Subcutaneous abdominal adipose tissue (tissue), 5 donors: ENCODE data around the gene MIOX.

ENCODE experiments used
- H3K27ac ChIP-seq: one replicate; pipeline ENCODE4 v1.7.0; 2013; ENCODE audit warnings: low read depth, mild to moderate bottlenecking, inconsistent platforms, low read length, moderate library complexity
- H3K27me3 ChIP-seq, 5 donors: one replicate each; pipeline ENCODE4 v1.7.0; 2013; ENCODE audit warnings: low read length in 5 of 5, inconsistent platforms in 1 of 5; ENCODE audit not compliant: control insufficient read depth in 5 of 5, insufficient read depth in 4 of 5
- H3K36me3 ChIP-seq, 5 donors: one replicate each; pipeline ENCODE4 v1.7.0; 2013; ENCODE audit warnings: low read length in 5 of 5; ENCODE audit not compliant: control insufficient read depth in 5 of 5, insufficient read depth in 5 of 5
- H3K4me1 ChIP-seq, 5 donors: one replicate each; pipeline ENCODE4 v1.7.0; 2013; ENCODE audit warnings: low read length in 5 of 5, mild to moderate bottlenecking in 3 of 5, moderate library complexity in 1 of 5; ENCODE audit not compliant: control insufficient read depth in 5 of 5, insufficient read depth in 5 of 5
- H3K4me3 ChIP-seq, 5 donors: one replicate each; pipeline ENCODE4 v1.7.0; 2013; ENCODE audit warnings: low read length in 5 of 5, low read depth in 1 of 5
- H3K9ac ChIP-seq, 5 donors: one replicate each; pipeline ENCODE4 v1.7.0; 2013; ENCODE audit warnings: low read length in 5 of 5, mild to moderate bottlenecking in 4 of 5, moderate library complexity in 3 of 5
- H3K9me3 ChIP-seq, 5 donors: one replicate each; pipeline ENCODE4 v1.7.0; 2013; ENCODE audit warnings: low read length in 5 of 5; ENCODE audit not compliant: control insufficient read depth in 5 of 5
- donor health status: healthy.
- donor health status: healthy.
- donor health status: healthy.
- donor health status: healthy.
- donor health status: healthy.

The MIOX gene

GRCh38 chr22:50455201-50455600 is 31.5 kb upstream of the MIOX start:
- Histone ChIP-seq H3K9ac (no peak overlapping the region), H3K27ac (no peak overlapping the region), H3K4me1 (no peaks in the 10 kb centered on the region), H3K27me3 (no peaks in the 10 kb centered on the region), H3K9me3 (no peaks in the 10 kb centered on the region), H3K4me3 (no peak overlapping the region), H3K36me3 (peaks cover 0 to 82% (median 74%) of the 10 kb centered on the region in 5 donors)

- Histone ChIP-seq H3K9me3 (no peaks in the 10 kb centered on the region), H3K4me3 (no peak overlapping the region), H3K9ac (no peak overlapping the region), H3K36me3 (peaks cover 0 to 82% (median 78%) of the 10 kb centered on the region in 5 donors), H3K27me3 (no peaks in the 10 kb centered on the region), H3K27ac (no peak overlapping the region), H3K4me1 (no peaks in the 10 kb centered on the region)
Observed at GRCh38 chr22:50456026-50456425, 30.6 kb upstream of the MIOX start.

- no peak overlapping the region for H3K9ac ChIP-seq
- H3K4me1 ChIP-seq, result no peaks in the 10 kb centered on the region
- no peaks in the 10 kb centered on the region for H3K27me3 ChIP-seq
- no peak overlapping the region for H3K4me3 ChIP-seq
- H3K36me3 ChIP-seq, result peaks cover 0 to 85% (median 82%) of the 10 kb centered on the region in 5 donors
- no peaks in the 10 kb centered on the region for H3K9me3 ChIP-seq
- no peak overlapping the region for H3K27ac ChIP-seq
Observed at GRCh38 chr22:50456466-50457234, 30.0 kb upstream of the MIOX start.

- no peaks in the 10 kb centered on the region for H3K9me3 ChIP-seq
- H3K4me3 ChIP-seq, result no peak overlapping the region
- no peak overlapping the region for H3K9ac ChIP-seq
- H3K27me3 ChIP-seq, result no peaks in the 10 kb centered on the region
- H3K36me3 ChIP-seq, result peaks cover 0 to 97% (median 96%) of the 10 kb centered on the region in 5 donors
- no peak overlapping the region for H3K27ac ChIP-seq
- H3K4me1 ChIP-seq, result no peaks in the 10 kb centered on the region
Observed at GRCh38 chr22:50459016-50459415, 27.6 kb upstream of the MIOX start.

- Histone ChIP-seq H3K4me1 (no peaks in the 10 kb centered on the region), H3K9me3 (no peaks in the 10 kb centered on the region), H3K4me3 (no peak overlapping the region), H3K27me3 (no peaks in the 10 kb centered on the region), H3K36me3 (peaks cover 0 to 97% (median 96%) of the 10 kb centered on the region in 5 donors), H3K9ac (no peak overlapping the region), H3K27ac (no peak overlapping the region)
Observed at GRCh38 chr22:50459496-50460140, 27.0 kb upstream of the MIOX start.

GRCh38 chr22:50460938-50461337 is 25.7 kb upstream of the MIOX start:
- Histone ChIP-seq H3K9ac (no peak overlapping the region), H3K4me1 (no peaks in the 10 kb centered on the region), H3K27ac (no peak overlapping the region), H3K27me3 (no peaks in the 10 kb centered on the region), H3K4me3 (no peak overlapping the region), H3K36me3 (peaks cover 0 to 97% (median 96%) of the 10 kb centered on the region in 5 donors), H3K9me3 (no peaks in the 10 kb centered on the region)

- peaks cover 0 to 98% (median 98%) of the 10 kb centered on the region in 5 donors for H3K36me3 ChIP-seq
Observed at GRCh38 chr22:50461536-50461935, 25.1 kb upstream of the MIOX start.

GRCh38 chr22:50461979-50462540 is 24.6 kb upstream of the MIOX start:
- Histone ChIP-seq H3K36me3 (peaks cover 0 to 98% (median 98%) of the 10 kb centered on the region in 5 donors), H3K27ac (no peak overlapping the region), H3K27me3 (no peaks in the 10 kb centered on the region), H3K9ac (no peak overlapping the region), H3K4me1 (no peaks in the 10 kb centered on the region), H3K9me3 (no peaks in the 10 kb centered on the region), H3K4me3 (no peak overlapping the region)

More at GRCh38 chr22:50461536-50461935, 25.1 kb upstream of the MIOX start:
- Histone ChIP-seq H3K27me3 (no peaks in the 10 kb centered on the region), H3K4me1 (no peaks in the 10 kb centered on the region), H3K9ac (no peak overlapping the region), H3K4me3 (no peak overlapping the region), H3K9me3 (no peaks in the 10 kb centered on the region), H3K27ac (no peak overlapping the region)

- H3K27ac ChIP-seq, result no peak overlapping the region
- peaks cover 0 to 99% (median 96%) of the 10 kb centered on the region in 5 donors for H3K36me3 ChIP-seq
- H3K4me1 ChIP-seq, result no peaks in the 10 kb centered on the region
- no peaks in the 10 kb centered on the region for H3K9me3 ChIP-seq
- no peak overlapping the region for H3K4me3 ChIP-seq
- H3K27me3 ChIP-seq, result no peaks in the 10 kb centered on the region
- no peak overlapping the region for H3K9ac ChIP-seq
Observed at GRCh38 chr22:50463188-50463900, 23.3 kb upstream of the MIOX start.
